Stimulated activated naive B cell treated with anti-CD40 and anti-IgM and Interleukin-4, amounts not matched to agents 10 μg/mL and 1 μg/mL and 100 μg/mL, for 72 hours (primary cell): ENCODE measurements around the gene LRBA.
"Not testable (repeated sequence)": the region's sequence is repeated elsewhere in the genome, so short reads cannot be mapped to it uniquely, and the experiment has no call there.

Experiments
- ATAC-seq, 2 donors: fragments of 150-1000 bp; cut with Tn5 transposase; replicated peaks; 2 replicates each; pipeline ENCODE4 v1.10.0; 2021; ENCODE audit warnings: moderate library complexity in 1 of 2
- DNase-seq: peaks from one replicate; pipeline ENCODE4 v3.0.0; 2021
- H3K27ac Mint-ChIP-seq: one replicate; pipeline ENCODE4 v1.8.0; 2022; ENCODE audit warnings: mild to moderate bottlenecking, mixed read lengths
- H3K27me3 Mint-ChIP-seq, 2 donors: one replicate each; pipeline ENCODE4 v1.8.0; 2022; ENCODE audit warnings: mixed read lengths in 2 of 2
- H3K36me3 Mint-ChIP-seq, 2 donors: one replicate each; pipeline ENCODE4 v1.8.0; 2022; ENCODE audit warnings: mixed read lengths in 2 of 2, mild to moderate bottlenecking in 1 of 2
- H3K4me1 Mint-ChIP-seq, 2 donors: one replicate each; pipeline ENCODE4 v1.8.0; 2022; ENCODE audit warnings: mixed read lengths in 2 of 2, mild to moderate bottlenecking in 1 of 2
- H3K4me3 Mint-ChIP-seq, 2 donors: one replicate each; pipeline ENCODE4 v1.8.0; 2022; ENCODE audit warnings: mild to moderate bottlenecking in 2 of 2, mixed read lengths in 2 of 2, moderate library complexity in 1 of 2
- H3K9me3 Mint-ChIP-seq, 2 donors: one replicate each; pipeline ENCODE4 v1.8.0; 2022; ENCODE audit warnings: mixed read lengths in 2 of 2, mild to moderate bottlenecking in 1 of 2

Gene LRBA

DNA sequence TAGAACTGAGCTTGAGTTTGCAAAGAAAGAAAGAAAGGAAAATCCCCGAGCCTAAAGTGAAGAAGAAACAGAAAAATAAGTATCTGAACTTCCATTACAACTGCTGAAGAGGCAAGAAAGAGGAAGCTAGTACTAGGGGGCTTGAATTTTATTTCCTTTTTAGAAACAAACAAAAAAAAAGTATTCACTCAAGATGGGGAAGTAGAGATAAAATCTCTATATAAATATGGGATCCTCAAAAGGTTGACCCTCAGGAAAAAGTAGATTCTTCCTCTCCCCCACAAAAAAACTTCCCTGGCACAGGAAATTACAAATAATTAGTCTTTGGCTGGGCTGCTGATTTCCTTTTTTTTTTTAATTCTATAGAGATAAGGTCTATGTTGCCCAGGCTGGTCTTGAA lies 16.0 kb downstream of the LRBA start:
- H3K4me3 Mint-ChIP-seq, result peak overlapping the region in 1 of 2 donors; percentile 34
- H3K4me1 Mint-ChIP-seq, result peaks cover 26 to 66% of the 10 kb centered on the region in 2 donors
- peaks cover 17 to 42% of the 10 kb centered on the region in 2 donors for H3K36me3 Mint-ChIP-seq
- ATAC-seq (peak in 1 of 2 donors; percentile 52), DNase-seq (no peak)
- peaks cover 0 to 1% of the 10 kb centered on the region in 2 donors for H3K9me3 Mint-ChIP-seq
- H3K27me3 Mint-ChIP-seq, result no peaks in the 10 kb centered on the region
- peak overlapping the region; percentile 25 for H3K27ac Mint-ChIP-seq

DNA sequence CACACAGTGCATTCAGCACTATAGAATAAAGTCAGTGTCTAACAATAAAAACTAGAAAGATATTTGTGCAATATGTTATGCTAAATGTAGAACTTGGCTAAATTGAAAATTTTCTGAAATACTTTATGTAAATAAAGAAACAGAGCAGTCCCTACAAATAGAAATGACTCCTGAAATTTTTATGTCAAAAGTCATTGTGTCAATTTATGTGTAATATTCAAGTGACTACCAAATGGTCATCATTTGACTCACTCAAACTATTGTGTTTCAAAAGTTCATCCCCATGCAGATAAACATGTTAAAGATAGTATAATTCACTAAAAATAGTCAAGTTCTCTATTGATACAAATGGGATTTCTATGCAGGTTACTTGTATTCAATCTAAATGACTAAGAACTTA lies 17.9 kb downstream of the LRBA start:
- peaks cover 34 to 74% of the 10 kb centered on the region in 2 donors for H3K4me1 Mint-ChIP-seq
- no peak for ATAC-seq
- H3K27ac Mint-ChIP-seq, result no peak overlapping the region
- H3K4me3 Mint-ChIP-seq, result no peak overlapping the region
- H3K9me3 Mint-ChIP-seq, result peaks cover 0 to 7% of the 10 kb centered on the region in 2 donors
- no peaks in the 10 kb centered on the region for H3K27me3 Mint-ChIP-seq
- peaks cover 22 to 37% of the 10 kb centered on the region in 2 donors for H3K36me3 Mint-ChIP-seq
- DNase-seq, result no peak

DNA sequence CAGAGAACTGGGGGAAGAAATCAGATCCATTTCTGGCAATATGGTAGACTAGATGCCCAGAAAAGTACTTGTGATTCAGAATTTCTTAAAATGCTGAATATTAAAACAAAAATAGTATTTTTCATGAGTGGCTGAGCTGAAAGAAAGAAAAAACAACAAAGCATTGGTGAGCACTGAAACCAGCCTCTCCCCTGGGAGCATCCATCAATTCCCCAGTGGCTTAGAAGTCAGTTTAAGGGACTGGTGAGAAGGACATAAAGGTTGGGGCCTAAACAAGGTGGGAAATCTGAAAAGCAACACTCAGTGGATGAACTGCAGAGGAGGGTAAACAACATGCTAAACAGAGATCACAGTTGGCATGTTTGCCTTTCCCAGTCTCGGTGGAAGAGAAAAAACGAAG lies 20.4 kb downstream of the LRBA start:
- Mint-ChIP-seq H3K9me3 (peaks cover 4 to 8% of the 10 kb centered on the region in 2 donors), H3K4me1 (peaks cover 25 to 67% of the 10 kb centered on the region in 2 donors), H3K4me3 (no peak overlapping the region), H3K36me3 (peaks cover 29 to 43% of the 10 kb centered on the region in 2 donors), H3K27me3 (no peaks in the 10 kb centered on the region), H3K27ac (no peak overlapping the region)
- DNase-seq (no peak), ATAC-seq (no peak)

DNA sequence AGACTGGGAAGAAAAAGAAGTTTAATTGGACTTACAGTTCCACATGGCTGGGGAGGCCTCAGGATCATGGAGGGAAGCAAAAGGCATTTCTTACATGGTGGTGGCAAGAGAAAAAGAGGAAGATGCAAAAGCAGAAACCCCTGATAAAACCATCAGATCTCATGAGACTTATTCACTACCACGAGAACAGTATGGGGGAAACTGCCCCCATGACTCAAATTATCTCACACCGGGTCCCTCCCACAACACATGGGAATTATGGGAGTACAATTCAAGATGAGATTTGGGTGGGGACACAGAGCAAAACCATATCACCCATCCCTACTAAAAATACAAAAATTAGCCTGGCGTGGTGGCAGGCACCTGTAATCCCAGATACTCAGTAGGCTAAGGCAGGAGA lies 21.5 kb downstream of the LRBA start:
- H3K4me1 Mint-ChIP-seq, result peaks cover 23 to 60% of the 10 kb centered on the region in 2 donors
- peaks cover 32 to 45% of the 10 kb centered on the region in 2 donors for H3K36me3 Mint-ChIP-seq
- H3K27me3 Mint-ChIP-seq, ATAC-seq, H3K27ac Mint-ChIP-seq, DNase-seq, H3K4me3 Mint-ChIP-seq: not testable (repeated sequence)
- peaks cover 4 to 11% of the 10 kb centered on the region in 2 donors for H3K9me3 Mint-ChIP-seq

DNA sequence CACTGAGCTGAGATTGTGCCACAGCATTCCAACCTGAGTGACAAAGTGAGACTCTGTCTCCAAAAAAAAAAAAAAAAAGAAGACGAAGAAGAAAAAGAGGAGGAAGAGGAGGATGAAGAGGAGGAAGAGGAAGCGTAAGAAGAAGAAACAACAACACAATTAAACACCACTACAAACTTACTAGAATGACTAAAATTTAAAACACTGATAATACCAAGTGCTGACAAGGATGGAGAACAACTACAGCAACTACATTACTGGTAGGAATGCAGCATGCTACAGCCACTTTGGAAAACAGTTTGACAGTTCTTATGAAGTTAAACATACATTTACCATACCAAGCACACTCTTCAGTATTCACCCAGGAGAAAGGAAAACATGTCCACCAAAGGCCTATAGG lies 24.1 kb downstream of the LRBA start:
- Mint-ChIP-seq H3K27ac (no peak overlapping the region), H3K27me3 (no peaks in the 10 kb centered on the region), H3K4me1 (peaks cover 31 to 70% of the 10 kb centered on the region in 2 donors), H3K36me3 (peaks cover 32 to 43% of the 10 kb centered on the region in 2 donors), H3K9me3 (peaks cover 4 to 11% of the 10 kb centered on the region in 2 donors), H3K4me3 (peak overlapping the region in 1 of 2 donors; percentile 33)
- ATAC-seq (no peak), DNase-seq (no peak)

DNA sequence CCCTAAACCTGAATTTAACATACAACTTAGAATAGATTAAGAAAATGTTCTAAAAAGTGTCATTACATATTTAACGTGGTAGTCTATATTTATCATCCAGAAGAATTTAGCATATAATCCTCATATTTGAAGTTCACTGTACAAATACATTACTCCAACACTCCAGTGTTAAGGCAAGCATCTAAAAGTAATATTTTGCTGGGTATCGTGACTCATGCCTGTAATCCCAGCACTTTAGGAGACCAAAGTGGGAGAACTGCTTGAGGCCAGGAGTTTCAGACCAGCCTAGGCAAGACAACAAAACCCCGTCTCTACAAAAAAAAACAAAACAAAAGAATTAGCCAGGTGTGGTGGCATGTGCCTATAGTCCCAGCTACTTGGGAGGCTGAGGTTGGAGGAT lies 24.8 kb downstream of the LRBA start:
- H3K36me3 Mint-ChIP-seq, result peaks cover 32 to 40% of the 10 kb centered on the region in 2 donors
- peaks cover 29 to 65% of the 10 kb centered on the region in 2 donors for H3K4me1 Mint-ChIP-seq
- no peak overlapping the region for H3K27ac Mint-ChIP-seq
- peaks cover 4 to 11% of the 10 kb centered on the region in 2 donors for H3K9me3 Mint-ChIP-seq
- no peak overlapping the region for H3K4me3 Mint-ChIP-seq
- no peaks in the 10 kb centered on the region for H3K27me3 Mint-ChIP-seq
- ATAC-seq (no peak), DNase-seq (no peak)

DNA sequence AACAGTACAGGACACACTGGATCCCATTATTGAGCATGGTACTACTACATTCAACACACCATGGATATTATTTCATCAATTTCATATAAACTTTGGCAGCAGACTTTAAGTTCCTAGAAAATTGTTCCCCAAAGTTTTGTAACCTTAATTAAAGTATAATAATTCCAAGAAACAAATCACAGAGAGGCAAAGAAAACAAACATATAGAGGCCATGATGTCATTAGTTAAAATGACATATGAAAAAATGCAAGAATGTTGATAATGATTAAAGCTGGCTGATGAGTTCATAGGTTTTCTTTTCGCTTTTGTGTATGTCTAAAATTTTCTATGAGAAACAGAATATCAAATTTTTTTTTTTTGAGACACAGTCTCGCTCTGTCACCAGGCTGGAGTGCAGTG lies 26.8 kb downstream of the LRBA start:
- Mint-ChIP-seq H3K4me1 (peaks cover 16 to 48% of the 10 kb centered on the region in 2 donors), H3K27ac (no peak overlapping the region), H3K9me3 (peaks cover 4 to 7% of the 10 kb centered on the region in 2 donors), H3K36me3 (peaks cover 24 to 26% of the 10 kb centered on the region in 2 donors), H3K4me3 (no peak overlapping the region), H3K27me3 (no peaks in the 10 kb centered on the region)
- DNase-seq, result no peak
- no peak for ATAC-seq

DNA sequence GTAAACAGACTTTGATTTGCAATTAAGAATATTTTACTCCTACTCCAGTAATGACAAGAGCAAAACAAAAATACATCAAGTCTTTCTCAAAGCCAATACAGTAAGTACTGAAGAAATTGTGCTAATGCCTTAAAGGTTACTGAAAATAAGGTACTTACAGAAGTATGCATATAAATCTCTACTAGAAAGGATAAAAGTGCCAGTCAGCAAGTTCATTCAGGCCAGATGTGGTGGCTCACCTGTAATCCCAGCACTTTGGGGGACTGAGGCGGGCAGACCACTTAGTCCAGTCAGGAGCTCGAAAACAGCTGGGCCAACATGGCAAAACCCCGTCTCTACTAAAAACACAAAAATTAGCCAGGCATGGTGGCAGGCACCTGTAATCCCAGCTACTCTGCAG lies 27.9 kb downstream of the LRBA start:
- no peak overlapping the region for H3K27ac Mint-ChIP-seq
- peaks cover 20% of the 10 kb centered on the region in 2 donors for H3K36me3 Mint-ChIP-seq
- peaks cover 16 to 53% of the 10 kb centered on the region in 2 donors for H3K4me1 Mint-ChIP-seq
- no peaks in the 10 kb centered on the region for H3K27me3 Mint-ChIP-seq
- no peak overlapping the region for H3K4me3 Mint-ChIP-seq
- ATAC-seq (no peak), DNase-seq (no peak)
- H3K9me3 Mint-ChIP-seq, result peaks cover 4% of the 10 kb centered on the region in 2 donors

DNA sequence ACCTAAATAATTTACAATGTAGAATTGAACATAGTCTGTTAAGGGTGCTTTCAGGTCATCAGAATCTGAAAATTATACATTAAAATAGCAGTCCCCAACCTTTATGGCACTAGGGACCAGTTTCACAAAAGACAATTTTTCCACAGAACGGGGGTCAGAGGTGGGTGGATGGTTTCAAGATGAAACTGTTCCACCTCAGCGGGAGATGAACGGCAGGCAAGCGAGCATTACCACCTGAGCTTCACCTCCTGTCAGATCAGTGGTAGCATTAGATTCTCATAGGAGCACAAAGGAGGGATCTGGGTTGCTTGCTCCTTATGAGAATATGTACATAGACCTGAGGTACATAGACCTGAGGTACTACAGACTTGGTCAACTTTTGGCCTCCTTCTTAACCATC lies 29.0 kb downstream of the LRBA start:
- H3K4me3 Mint-ChIP-seq, result peak overlapping the region in 1 of 2 donors; percentile 23
- peak overlapping the region; percentile 73 for H3K27ac Mint-ChIP-seq
- ATAC-seq, result peak; percentile 88 to 93

DNA sequence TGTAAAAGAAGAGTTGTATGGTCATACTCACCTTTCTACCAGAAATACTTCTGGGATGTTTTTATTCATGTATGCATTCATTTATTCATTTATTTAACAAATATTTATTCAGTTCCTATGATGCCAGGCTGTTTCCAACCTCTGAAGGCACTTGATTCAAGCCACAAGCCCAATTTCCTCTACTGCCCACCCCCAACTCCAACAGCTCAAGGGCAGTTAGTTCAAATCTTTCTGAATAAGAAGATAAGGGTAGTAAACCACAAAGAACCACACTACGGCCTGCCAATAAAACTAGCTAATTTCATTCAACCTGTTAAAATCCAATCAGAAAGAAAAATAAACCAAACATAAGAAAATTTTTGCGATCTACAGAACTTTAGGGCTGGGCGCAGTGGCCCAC lies 31.2 kb downstream of the LRBA start:
- H3K4me3 Mint-ChIP-seq, result no peak overlapping the region
- no peak for DNase-seq
- H3K27me3 Mint-ChIP-seq, result no peaks in the 10 kb centered on the region
- peaks cover 27 to 59% of the 10 kb centered on the region in 2 donors for H3K4me1 Mint-ChIP-seq
- no peak overlapping the region for H3K27ac Mint-ChIP-seq
- H3K9me3 Mint-ChIP-seq, result peaks cover 2 to 10% of the 10 kb centered on the region in 2 donors
- peaks cover 16 to 23% of the 10 kb centered on the region in 2 donors for H3K36me3 Mint-ChIP-seq
- no peak for ATAC-seq

More for the DNA sequence above, 29.0 kb downstream of the LRBA start:
- Mint-ChIP-seq H3K27me3 (no peaks in the 10 kb centered on the region), H3K9me3 (peaks cover 0 to 4% of the 10 kb centered on the region in 2 donors), H3K4me1 (peaks cover 15 to 49% of the 10 kb centered on the region in 2 donors), H3K36me3 (peaks cover 13 to 15% of the 10 kb centered on the region in 2 donors)
- peak; percentile 32 for DNase-seq

DNA sequence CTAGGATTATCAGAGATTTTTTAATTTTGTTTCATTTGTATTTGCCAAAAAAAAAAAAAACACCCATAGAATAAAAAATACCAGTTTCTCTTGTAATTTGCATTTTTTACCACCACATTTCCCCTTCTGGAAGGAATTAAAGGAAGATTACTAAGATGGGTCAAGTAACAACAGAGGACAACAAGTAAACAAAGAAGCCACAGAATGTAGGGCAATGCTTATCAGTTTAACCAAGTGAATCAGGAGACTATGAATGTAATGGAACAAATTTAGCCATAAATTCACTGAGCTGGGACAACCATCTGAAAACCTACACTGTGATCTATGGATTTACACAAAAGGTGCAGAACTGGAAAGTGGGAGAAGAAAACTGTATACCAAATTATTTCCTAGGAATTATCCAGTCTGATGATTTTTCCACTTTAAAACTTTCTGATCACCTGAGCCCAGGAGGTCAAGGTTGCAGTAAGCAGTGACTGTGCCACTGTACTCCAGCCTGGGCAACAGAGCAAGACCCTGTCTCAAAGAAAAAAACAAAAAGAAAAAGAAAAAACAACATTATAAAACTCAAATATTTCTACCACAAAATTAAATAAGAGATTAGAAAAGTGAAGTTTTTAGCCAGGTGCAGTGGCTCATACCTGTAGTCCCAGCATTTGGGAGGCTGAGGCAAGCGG lies 32.4 kb downstream of the LRBA start:
- Mint-ChIP-seq H3K27me3 (no peaks in the 10 kb centered on the region), H3K9me3 (peaks cover 4 to 11% of the 10 kb centered on the region in 2 donors), H3K36me3 (peaks cover 19 to 32% of the 10 kb centered on the region in 2 donors), H3K4me1 (peaks cover 38 to 67% of the 10 kb centered on the region in 2 donors), H3K27ac (peak overlapping the region; percentile 51), H3K4me3 (no peak overlapping the region)
- ATAC-seq (peak; percentile 48 to 51), DNase-seq (no peak)

DNA sequence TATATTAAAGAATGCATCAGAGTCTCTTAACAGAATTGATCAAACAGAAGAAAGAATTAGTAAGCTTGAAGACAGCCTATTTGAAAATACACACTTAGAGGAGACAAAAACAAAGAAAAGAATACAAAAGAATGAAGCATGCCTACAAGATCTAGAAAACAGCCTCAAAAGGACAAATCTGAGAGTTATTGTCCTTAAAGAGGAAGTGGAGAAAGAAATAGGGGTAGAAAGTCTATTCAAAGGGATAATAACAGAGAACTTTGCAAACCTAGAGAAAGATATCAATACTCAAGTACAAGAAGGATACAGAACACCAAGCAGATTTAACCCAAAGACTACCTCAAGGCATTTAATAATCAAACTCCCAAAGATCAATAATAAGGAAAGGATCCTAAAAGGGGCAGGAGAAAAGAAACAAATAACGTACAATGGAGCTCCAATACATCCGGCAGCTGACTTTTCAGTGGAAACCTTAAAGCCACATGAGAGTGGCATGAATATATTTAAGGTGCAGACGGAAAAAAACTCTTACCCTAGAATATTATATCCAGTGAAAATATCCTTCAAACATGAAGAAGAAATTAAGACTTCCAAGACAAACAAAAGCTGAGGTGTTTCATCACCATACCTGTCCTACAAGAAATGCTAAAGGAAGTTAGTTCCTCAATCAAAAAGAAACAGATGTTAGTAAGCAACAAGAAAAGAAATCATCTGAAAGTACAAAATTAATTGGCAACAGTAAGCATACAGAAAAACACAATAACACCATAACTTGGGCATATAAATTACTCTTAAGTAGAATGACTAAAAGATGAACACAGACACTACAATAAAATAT lies 36.1 kb downstream of the LRBA start:
- H3K9me3 Mint-ChIP-seq, result peaks cover 4 to 11% of the 10 kb centered on the region in 2 donors
- H3K4me1 Mint-ChIP-seq, result peaks cover 48 to 81% of the 10 kb centered on the region in 2 donors
- ATAC-seq (no peak), DNase-seq (no peak)
- H3K27ac Mint-ChIP-seq, result no peak overlapping the region
- H3K36me3 Mint-ChIP-seq, result peaks cover 28 to 43% of the 10 kb centered on the region in 2 donors
- no peak overlapping the region for H3K4me3 Mint-ChIP-seq
- no peaks in the 10 kb centered on the region for H3K27me3 Mint-ChIP-seq

DNA sequence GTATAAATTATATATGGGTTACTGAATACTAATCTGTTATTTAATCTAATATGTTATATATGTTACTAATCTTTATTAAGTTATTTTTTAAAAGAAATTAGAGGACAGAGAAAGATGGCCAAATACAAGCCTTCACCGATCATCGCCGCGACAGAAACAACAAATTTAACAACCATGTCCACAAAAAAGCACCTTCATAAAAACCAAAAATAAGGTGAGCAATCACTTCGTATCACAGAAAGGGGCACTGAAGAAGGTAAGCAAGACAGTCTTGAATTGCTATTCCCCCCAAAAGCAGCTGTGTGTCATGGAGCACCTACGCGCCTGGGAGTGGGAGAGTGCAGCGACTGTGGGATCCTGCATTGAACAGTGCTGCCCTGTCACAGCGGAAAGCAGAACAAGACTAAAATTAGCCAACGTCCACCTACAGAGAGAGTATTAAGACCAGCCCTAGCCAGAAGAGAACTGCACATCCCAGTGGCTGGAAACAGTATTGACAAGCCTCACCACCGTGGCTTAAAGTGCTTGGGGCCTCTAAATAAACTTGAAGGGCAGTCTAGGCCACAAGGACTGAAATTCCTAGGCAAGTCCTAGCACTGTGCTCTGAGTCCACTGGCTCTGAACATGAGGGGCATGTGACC lies 38.5 kb downstream of the LRBA start:
- DNase-seq (no peak), ATAC-seq (peak; percentile 60 to 68)
- H3K27ac Mint-ChIP-seq, result no peak overlapping the region
- peaks cover 4 to 11% of the 10 kb centered on the region in 2 donors for H3K9me3 Mint-ChIP-seq
- H3K4me3 Mint-ChIP-seq, result no peak overlapping the region
- peaks cover 28 to 43% of the 10 kb centered on the region in 2 donors for H3K36me3 Mint-ChIP-seq
- H3K4me1 Mint-ChIP-seq, result peaks cover 51 to 76% of the 10 kb centered on the region in 2 donors
- H3K27me3 Mint-ChIP-seq, result no peaks in the 10 kb centered on the region

DNA sequence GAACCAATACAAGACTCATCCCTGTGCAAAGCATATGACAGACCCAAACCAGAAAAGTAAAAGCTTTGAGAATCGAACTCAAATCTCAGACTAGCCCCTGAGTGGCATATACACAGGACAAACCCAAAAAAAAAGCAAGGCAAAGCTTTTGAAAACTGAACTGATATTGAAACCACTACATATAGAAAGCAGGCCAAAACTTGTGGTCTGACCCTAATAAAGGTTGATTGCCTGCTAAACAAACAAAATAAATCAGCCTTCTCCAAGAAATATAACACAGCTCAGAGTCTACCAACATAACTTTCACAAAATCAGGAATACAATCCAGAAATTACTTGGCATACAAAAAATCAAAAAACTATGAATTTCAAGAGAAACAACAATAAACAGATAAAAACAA lies 40.3 kb downstream of the LRBA start:
- no peak overlapping the region for H3K27ac Mint-ChIP-seq
- peaks cover 41 to 69% of the 10 kb centered on the region in 2 donors for H3K4me1 Mint-ChIP-seq
- H3K27me3 Mint-ChIP-seq, result no peaks in the 10 kb centered on the region
- H3K9me3 Mint-ChIP-seq, result peaks cover 2 to 4% of the 10 kb centered on the region in 2 donors
- no peak for DNase-seq
- peak; percentile 57 to 60 for ATAC-seq
- peaks cover 18 to 27% of the 10 kb centered on the region in 2 donors for H3K36me3 Mint-ChIP-seq
- H3K4me3 Mint-ChIP-seq, result no peak overlapping the region
